Naive thymus-derived CD8-positive, alpha-beta T cell (primary cell): Measurements from ENCODE around the gene SNX27. TPM values are rescaled to one million over a fixed set of nuclear protein-coding genes. Genes with fewer than 3 reads are reported as not detected.
A peak's percentile ranks its signal among the peaks of the same experiment; 100 is the strongest.
"Not testable (repeated sequence)": the region's sequence is repeated elsewhere in the genome, so short reads cannot be mapped to it uniquely, and the experiment has no call there.

ENCODE experiments used
- ATAC-seq, 2 donors: fragments of 150-1000 bp; cut with Tn5 transposase in 1 of 2; sonication (Bioruptor Pico), chemical (Tn5 transposase) in 1 of 2; 1 replicate in 1 of 2; 2 replicates in 1 of 2; pipeline ENCODE4 v1.10.0; 2021; ENCODE audit warnings: mild to moderate bottlenecking in 2 of 2, moderate library complexity in 2 of 2
- POLR2A ChIA-PET: fragments of 350-600 bp; sonication (Branson Sonifier 250); formaldehyde crosslinking; loops from one replicate; lab custom pipeline; 2021; ENCODE audit warnings: antibody characterized with exemption; lab: Charles Lee
- DNase-seq, 10 donors: peaks; one replicate each; pipeline versions ENCODE4 v3.0.0 to v3.0.0-alpha.2; 2020 to 2022
- H3K27ac Mint-ChIP-seq, 10 donors: one replicate each; pipeline ENCODE4 v1.8.0; 2020 to 2022; ENCODE audit warnings: mild to moderate bottlenecking in 10 of 10, mixed read lengths in 10 of 10, moderate library complexity in 4 of 10, inconsistent platforms in 1 of 10
- H3K27me3 Mint-ChIP-seq, 5 donors: one replicate each; pipeline ENCODE4 v1.8.0; 2021 to 2022; ENCODE audit warnings: mixed read lengths in 5 of 5
- H3K36me3 Mint-ChIP-seq, 3 donors: one replicate each; pipeline ENCODE4 v1.8.0; 2020 to 2022; ENCODE audit warnings: mixed read lengths in 3 of 3, mild to moderate bottlenecking in 2 of 3, inconsistent platforms in 1 of 3
- H3K4me1 Mint-ChIP-seq, 4 donors: one replicate each; pipeline ENCODE4 v1.8.0; 2021 to 2022; ENCODE audit warnings: mixed read lengths in 4 of 4
- H3K4me3 Mint-ChIP-seq, 10 donors: one replicate each; pipeline ENCODE4 v1.8.0; 2020 to 2022; ENCODE audit warnings: mild to moderate bottlenecking in 10 of 10, mixed read lengths in 10 of 10, moderate library complexity in 6 of 10, inconsistent platforms in 1 of 10
- H3K9me3 Mint-ChIP-seq, 9 donors: one replicate each; pipeline ENCODE4 v1.8.0; 2020 to 2022; ENCODE audit warnings: mixed read lengths in 9 of 9, mild to moderate bottlenecking in 3 of 9, inconsistent platforms in 1 of 9, moderate library complexity in 1 of 9
- polyA plus RNA-seq, 3 donors: library from polyadenylated mRNA; unstranded; fragments of 300-500 nt; fragmentation: Illumina TruSeq; gene quantifications; one replicate each; pipeline ENCODE4 v1.2.3, GENCODE V29; 2021
- total RNA-seq, 8 experiments: library from RNA in 2 of 8; stranded (reverse) in 2 of 8; gene quantifications; one replicate each; pipeline ENCODE4 v1.2.3 and lab custom pipeline; 2021 to 2026

SNX27 gene
- total and polyA plus RNA-seq, 5 experiments from 2014 or later: 8.3 to 33.3 (median 12.2) TPM

GRCh38 chr1:151653397-151653796 lies 41.5 kb downstream of the SNX27 start:
- no peak for ATAC-seq
- Mint-ChIP-seq H3K4me1 (peaks cover 8 to 23% (median 20%) of the 10 kb centered on the region in 4 donors), H3K27me3 (no peaks in the 10 kb centered on the region), H3K4me3 (no peak overlapping the region), H3K36me3 (peaks cover 0 to 62% (median 9%) of the 10 kb centered on the region in 3 donors), H3K27ac (peak overlapping the region in 1 of 10 donors; percentile 63), H3K9me3 (peaks cover 0 to 2% (median 0%) of the 10 kb centered on the region in 9 donors)
- POLR2A ChIA-PET: no interaction called here
- DNase-seq: no peak

GRCh38 chr1:151655371-151655770 lies 43.5 kb downstream of the SNX27 start:
- Mint-ChIP-seq H3K9me3 (peaks cover 0 to 2% (median 0%) of the 10 kb centered on the region in 9 donors), H3K27me3 (no peaks in the 10 kb centered on the region), H3K36me3 (peaks cover 0 to 71% (median 14%) of the 10 kb centered on the region in 3 donors), H3K27ac (peak overlapping the region in 1 of 10 donors; percentile 49), H3K4me3 (no peak overlapping the region), H3K4me1 (peaks cover 8 to 23% (median 20%) of the 10 kb centered on the region in 4 donors)
- POLR2A ChIA-PET: no interaction called here
- no peak for ATAC-seq
- DNase-seq: no peak

- Mint-ChIP-seq H3K4me1 (peaks cover 3 to 11% (median 6%) of the 10 kb centered on the region in 4 donors), H3K27me3 (no peaks in the 10 kb centered on the region), H3K9me3 (no peaks in the 10 kb centered on the region), H3K4me3 (peak overlapping the region in 3 of 10 donors; percentile 37 to 66 (median 48)), H3K36me3 (peaks cover 0 to 83% (median 24%) of the 10 kb centered on the region in 3 donors), H3K27ac (peak overlapping the region; percentile 0 to 89 (median 78))
- no peak for DNase-seq
- POLR2A ChIA-PET: interaction anchor here (0.6 kb wide), 1 partner anchor 242 kb away, joined by 3 read pairs; no protein-coding TSS in a partner anchor
- ATAC-seq: no peak
These were observed 49.9 kb downstream of the SNX27 start for GRCh38 chr1:151661751-151662150.

- POLR2A ChIA-PET: no interaction called here
- H3K9me3 Mint-ChIP-seq: peaks cover 0 to 5% (median 0%) of the 10 kb centered on the region in 9 donors
- peaks cover 0 to 6% (median 1%) of the 10 kb centered on the region in 4 donors for H3K4me1 Mint-ChIP-seq
- ATAC-seq (no peak), DNase-seq (no peak)
- no peak overlapping the region for H3K27ac Mint-ChIP-seq
- H3K36me3 Mint-ChIP-seq: peaks cover 12 to 80% (median 30%) of the 10 kb centered on the region in 3 donors
- no peak overlapping the region for H3K4me3 Mint-ChIP-seq
- no peaks in the 10 kb centered on the region for H3K27me3 Mint-ChIP-seq
These were observed 56.2 kb downstream of the SNX27 start for GRCh38 chr1:151668090-151668489.

- not testable (repeated sequence) for H3K4me1 Mint-ChIP-seq, H3K4me3 Mint-ChIP-seq, H3K9me3 Mint-ChIP-seq, ATAC-seq, H3K27me3 Mint-ChIP-seq, DNase-seq
- POLR2A ChIA-PET: interaction anchor here (0.6 kb wide), 2 partner anchors 24 to 76 kb away, joined by 3 read pairs; no protein-coding TSS in a partner anchor
- H3K36me3 Mint-ChIP-seq: peaks cover 15 to 84% (median 35%) of the 10 kb centered on the region in 3 donors
- peak overlapping the region in 3 of 10 donors; percentile 9 to 35 (median 14) for H3K27ac Mint-ChIP-seq
These were observed 58.3 kb downstream of the SNX27 start for GRCh38 chr1:151670036-151670675.

GRCh38 chr1:151673407-151673806 lies 61.6 kb downstream of the SNX27 start:
- POLR2A ChIA-PET: no interaction called here
- Mint-ChIP-seq H3K27ac (peak overlapping the region in 2 of 10 donors; percentile 56 to 71), H3K36me3 (peaks cover 15 to 74% (median 38%) of the 10 kb centered on the region in 3 donors), H3K4me3 (no peak overlapping the region), H3K4me1 (peaks cover 0 to 6% (median 2%) of the 10 kb centered on the region in 4 donors), H3K27me3 (no peaks in the 10 kb centered on the region), H3K9me3 (peaks cover 0 to 5% (median 0%) of the 10 kb centered on the region in 9 donors)
- no peak for DNase-seq
- no peak for ATAC-seq

- POLR2A ChIA-PET: no interaction called here
- Mint-ChIP-seq H3K27ac (peak overlapping the region in 1 of 10 donors; percentile 48), H3K9me3 (no peaks in the 10 kb centered on the region), H3K36me3 (peaks cover 0 to 51% (median 14%) of the 10 kb centered on the region in 3 donors), H3K4me3 (no peak overlapping the region), H3K4me1 (peaks cover 0 to 6% (median 2%) of the 10 kb centered on the region in 4 donors), H3K27me3 (no peaks in the 10 kb centered on the region)
- no peak for ATAC-seq
- no peak for DNase-seq
These were observed 68.5 kb downstream of the SNX27 start for GRCh38 chr1:151680391-151680790.

- H3K9me3 Mint-ChIP-seq: no peaks in the 10 kb centered on the region
- H3K36me3 Mint-ChIP-seq: peaks cover 0 to 54% (median 14%) of the 10 kb centered on the region in 3 donors
- POLR2A ChIA-PET: no interaction called here
- peak overlapping the region in 1 of 10 donors; percentile 48 for H3K27ac Mint-ChIP-seq
- H3K27me3 Mint-ChIP-seq: no peaks in the 10 kb centered on the region
- no peak for DNase-seq
- H3K4me1 Mint-ChIP-seq: peaks cover 0 to 6% (median 2%) of the 10 kb centered on the region in 4 donors
- H3K4me3 Mint-ChIP-seq: no peak overlapping the region
- ATAC-seq: no peak
These were observed 69.0 kb downstream of the SNX27 start for GRCh38 chr1:151680826-151681225.

GRCh38 chr1:151681923-151682322 lies 70.1 kb downstream of the SNX27 start:
- Mint-ChIP-seq H3K27ac (no peak overlapping the region), H3K36me3 (peaks cover 0 to 58% (median 18%) of the 10 kb centered on the region in 3 donors), H3K4me1 (peaks cover 0 to 6% (median 2%) of the 10 kb centered on the region in 4 donors), H3K4me3 (no peak overlapping the region), H3K9me3 (no peaks in the 10 kb centered on the region), H3K27me3 (no peaks in the 10 kb centered on the region)
- POLR2A ChIA-PET: no interaction called here
- ATAC-seq (no peak), DNase-seq (no peak)

GRCh38 chr1:151682901-151683300 lies 71.1 kb downstream of the SNX27 start:
- H3K4me3 Mint-ChIP-seq, H3K4me1 Mint-ChIP-seq, H3K9me3 Mint-ChIP-seq, H3K27ac Mint-ChIP-seq, POLR2A ChIA-PET, H3K27me3 Mint-ChIP-seq, ATAC-seq, DNase-seq: not testable (repeated sequence)
- H3K36me3 Mint-ChIP-seq: peaks cover 0 to 65% (median 18%) of the 10 kb centered on the region in 3 donors

GRCh38 chr1:151684128-151684527 lies 72.3 kb downstream of the SNX27 start:
- H3K36me3 Mint-ChIP-seq: peaks cover 0 to 65% (median 16%) of the 10 kb centered on the region in 3 donors
- no peak for DNase-seq
- ATAC-seq: no peak
- H3K4me3 Mint-ChIP-seq: no peak overlapping the region
- no peaks in the 10 kb centered on the region for H3K9me3 Mint-ChIP-seq
- H3K27me3 Mint-ChIP-seq: no peaks in the 10 kb centered on the region
- H3K4me1 Mint-ChIP-seq: peaks cover 0 to 6% (median 2%) of the 10 kb centered on the region in 4 donors
- POLR2A ChIA-PET: no interaction called here
- no peak overlapping the region for H3K27ac Mint-ChIP-seq

- POLR2A ChIA-PET: no interaction called here
- Mint-ChIP-seq H3K4me3 (no peak overlapping the region), H3K27me3 (no peaks in the 10 kb centered on the region), H3K4me1 (peaks cover 0 to 5% (median 2%) of the 10 kb centered on the region in 4 donors), H3K27ac (no peak overlapping the region), H3K36me3 (peaks cover 0 to 64% (median 15%) of the 10 kb centered on the region in 3 donors), H3K9me3 (no peaks in the 10 kb centered on the region)
- DNase-seq (no peak), ATAC-seq (no peak)
These were observed 74.7 kb downstream of the SNX27 start for GRCh38 chr1:151686561-151686960.

- Mint-ChIP-seq H3K9me3 (no peaks in the 10 kb centered on the region), H3K4me3 (no peak overlapping the region), H3K27me3 (no peaks in the 10 kb centered on the region), H3K36me3 (peaks cover 0 to 79% (median 19%) of the 10 kb centered on the region in 3 donors), H3K27ac (no peak overlapping the region), H3K4me1 (peaks cover 0 to 9% (median 8%) of the 10 kb centered on the region in 4 donors)
- POLR2A ChIA-PET: no interaction called here
- no peak for DNase-seq
- ATAC-seq: no peak
These were observed 77.6 kb downstream of the SNX27 start for GRCh38 chr1:151689494-151689893.
